ENCODE measurements around the gene GSG1L.

DNA sequence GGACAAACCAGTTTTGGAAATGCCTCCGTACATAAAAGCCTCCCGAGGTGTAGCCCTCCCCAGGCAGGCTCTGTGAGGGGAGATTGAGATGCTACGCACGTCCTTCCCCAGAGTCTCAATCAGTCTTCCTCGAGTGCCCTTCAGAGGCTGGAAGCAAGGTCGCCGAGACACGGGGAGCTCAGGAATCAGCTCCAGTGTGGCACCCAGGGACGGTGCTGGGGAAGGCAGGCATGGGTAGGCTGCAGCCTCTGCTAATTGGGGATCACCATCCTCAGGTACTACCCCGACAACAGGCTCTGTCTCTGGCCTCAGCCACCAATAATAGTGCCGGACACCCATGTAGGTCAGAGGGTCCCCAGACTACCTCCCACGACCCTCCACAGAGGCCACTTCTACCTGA is 28.1 kb upstream of the GSG1L start:
- TF ChIP-seq CTCF (IDR thresholded peaks at IDR 0.05) (no peak), POLR2A (IDR thresholded peaks at IDR 0.05) (no peak)

All from adrenal gland (tissue), 5 donors.